ENCODE results near the gene RTN3.
"Not testable (repeated sequence)": the region's sequence is repeated elsewhere in the genome, so short reads cannot be mapped to it uniquely, and the experiment has no call there.

Gene RTN3

DNA sequence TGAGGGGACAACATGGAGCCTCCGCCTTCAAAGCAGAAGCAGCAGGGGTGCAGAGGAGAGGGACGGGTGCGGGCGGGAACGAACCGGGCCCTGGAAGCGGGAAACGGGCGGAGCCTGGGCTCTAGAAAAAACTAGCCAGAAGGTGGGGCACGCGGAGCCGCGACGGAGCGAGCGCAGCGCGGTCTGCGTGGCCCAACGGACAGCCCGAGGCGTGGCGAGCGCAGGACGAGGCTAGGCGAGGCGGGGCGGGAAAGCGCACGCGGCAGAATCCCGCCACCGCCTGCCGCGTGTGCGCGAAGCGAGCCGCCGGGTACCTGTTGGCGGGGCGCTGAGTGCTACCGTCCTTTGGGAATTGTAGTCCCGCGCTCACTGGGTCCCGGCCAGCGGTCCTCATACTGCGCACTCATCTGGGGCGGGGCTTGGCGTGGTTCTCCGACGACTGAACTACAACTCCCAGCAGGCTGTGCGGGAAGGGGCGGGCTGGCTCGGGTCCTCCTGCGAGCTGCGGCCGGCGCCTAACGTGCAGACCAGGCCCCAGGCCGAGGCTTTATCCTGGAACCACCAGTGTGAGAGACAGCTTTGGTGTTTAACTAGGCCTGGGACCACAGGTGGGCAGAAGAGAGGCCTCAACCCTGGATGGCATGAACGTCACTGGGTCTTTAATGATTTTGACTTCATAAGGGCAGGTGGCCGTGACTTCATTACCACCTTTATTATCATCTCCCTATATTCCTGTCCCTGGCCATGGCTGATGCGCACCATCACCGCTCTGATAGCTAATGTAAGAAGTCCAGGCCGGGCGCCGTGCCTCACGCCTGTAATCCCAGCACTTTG, 9.8 kb upstream of the RTN3 start, which contains the start of gene ATL3:
Gene ATL3 (minus strand): TSS at position 55 of the 834 bp plus-strand sequence. CDS start 41 bp downstream, at position 14.
- Mint-ChIP-seq H3K27ac (peak within 1 kb of the TSS; percentile 73), H3K4me1 (peaks cover 10 to 38% of the 10 kb centered on the region in 2 donors), H3K4me3 (peak within 1 kb of the TSS; percentile 83 to 85), H3K27me3 (no peaks in the 10 kb centered on the region), H3K36me3 (peaks cover 0 to 15% of the 10 kb centered on the region in 2 donors), H3K9me3 (no peaks in the 10 kb centered on the region)
- peak; percentile 96 for ATAC-seq (replicated peaks)
- peak; percentile 94 for DNase-seq

DNA sequence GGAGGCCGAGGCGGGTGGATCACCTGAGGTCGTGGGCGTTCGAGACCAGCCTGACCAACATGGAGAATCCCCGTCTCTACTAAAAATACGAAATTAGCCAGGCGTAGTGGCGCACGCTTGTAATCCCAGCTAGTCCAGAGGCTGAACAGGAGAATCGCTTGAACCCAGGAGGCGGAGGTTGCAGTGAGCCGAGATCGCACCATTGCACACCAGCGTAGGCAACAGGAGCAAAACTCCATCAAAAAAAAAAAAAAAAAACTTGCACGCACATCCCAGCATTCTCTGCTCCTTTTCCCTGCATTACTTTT, 9.2 kb upstream of the RTN3 start:
- DNase-seq (no peak), ATAC-seq (replicated peaks) (no peak)
- H3K4me3 Mint-ChIP-seq: peak overlapping the region in 1 of 2 donors; percentile 54
- H3K27me3 Mint-ChIP-seq: no peaks in the 10 kb centered on the region
- peaks cover 0 to 15% of the 10 kb centered on the region in 2 donors for H3K36me3 Mint-ChIP-seq
- peaks cover 10 to 38% of the 10 kb centered on the region in 2 donors for H3K4me1 Mint-ChIP-seq
- no peaks in the 10 kb centered on the region for H3K9me3 Mint-ChIP-seq
- H3K27ac Mint-ChIP-seq: peak overlapping the region; percentile 93

DNA sequence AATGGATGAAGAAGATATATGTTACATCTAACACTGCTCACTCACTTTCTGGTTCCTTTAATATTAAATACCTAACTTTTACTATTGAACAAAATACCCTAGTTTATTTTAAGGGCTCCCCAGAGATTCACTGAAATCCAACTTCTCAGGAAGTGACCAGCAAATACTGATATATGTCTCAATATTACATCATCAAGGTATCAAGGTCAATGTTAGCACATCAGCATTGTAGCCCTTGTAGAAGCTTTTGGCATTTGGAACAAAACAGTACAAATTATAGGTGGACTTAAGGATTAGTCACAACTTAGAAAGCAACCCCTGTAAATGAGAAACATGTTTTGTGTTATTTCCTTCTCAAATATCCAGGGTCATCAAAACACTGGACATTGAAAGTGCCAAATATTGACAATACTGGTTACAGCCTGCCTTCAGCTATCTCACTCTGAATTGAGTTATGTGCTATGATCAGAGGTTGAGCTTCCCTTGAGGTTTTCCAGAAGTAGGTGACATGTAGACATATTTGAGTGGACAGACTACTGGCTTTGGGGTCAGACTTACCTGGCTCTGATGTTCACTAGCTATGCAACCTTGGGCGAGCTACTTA, 8.3 kb upstream of the RTN3 start:
- no peak overlapping the region for H3K4me3 Mint-ChIP-seq
- H3K4me1 Mint-ChIP-seq: peaks cover 4 to 30% of the 10 kb centered on the region in 2 donors
- H3K27ac Mint-ChIP-seq: no peak overlapping the region
- H3K27me3 Mint-ChIP-seq: no peaks in the 10 kb centered on the region
- H3K9me3 Mint-ChIP-seq: no peaks in the 10 kb centered on the region
- peaks cover 0 to 12% of the 10 kb centered on the region in 2 donors for H3K36me3 Mint-ChIP-seq
- ATAC-seq (replicated peaks): no peak
- DNase-seq: no peak

DNA sequence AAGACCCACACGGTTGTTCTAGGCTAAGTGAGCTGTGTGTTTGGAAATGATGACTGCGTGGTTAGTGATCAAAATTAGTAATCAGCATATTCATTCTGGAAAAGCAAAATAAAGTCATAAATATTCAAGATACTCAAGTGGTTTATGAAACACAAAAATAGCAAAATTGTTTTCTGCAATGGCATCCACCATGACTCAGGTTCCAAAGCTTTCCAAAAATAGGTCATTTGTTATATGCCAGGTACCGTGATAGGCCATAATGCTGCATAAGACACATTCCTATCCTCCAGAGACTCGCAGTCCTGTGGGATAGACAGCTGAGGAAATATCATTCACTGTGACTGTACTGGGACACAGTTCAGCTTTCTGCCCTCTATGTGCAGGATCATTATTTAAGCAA, 7.7 kb upstream of the RTN3 start:
- Mint-ChIP-seq H3K36me3 (peaks cover 0 to 12% of the 10 kb centered on the region in 2 donors), H3K27ac (no peak overlapping the region), H3K27me3 (no peaks in the 10 kb centered on the region), H3K4me1 (peaks cover 4 to 28% of the 10 kb centered on the region in 2 donors), H3K9me3 (no peaks in the 10 kb centered on the region), H3K4me3 (no peak overlapping the region)
- DNase-seq (no peak), ATAC-seq (replicated peaks) (no peak)

DNA sequence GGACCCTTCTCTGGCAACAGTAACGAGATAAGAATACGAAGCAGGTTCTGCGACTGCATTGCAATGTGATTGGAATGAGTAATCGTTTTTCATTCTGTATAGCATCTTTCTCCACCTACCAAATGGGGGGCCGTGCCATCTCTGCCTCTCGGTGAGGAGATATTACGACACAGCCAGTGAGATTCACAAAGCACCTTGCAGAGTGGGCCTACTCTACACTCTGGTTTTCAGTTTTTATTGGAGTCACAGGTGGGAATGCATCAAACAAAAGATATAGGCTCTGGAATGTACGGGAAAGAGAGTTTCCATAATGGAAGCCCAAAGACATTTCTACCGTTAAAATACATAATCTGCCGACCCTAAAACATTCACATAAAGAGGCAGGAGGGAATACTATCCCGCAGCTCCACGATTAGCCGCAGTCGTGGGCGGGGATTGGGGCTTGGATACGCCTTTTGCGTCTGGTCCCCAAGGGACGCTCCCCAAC, 423 bp upstream of the RTN3 start:
- Mint-ChIP-seq H3K4me1 (peaks cover 14 to 27% of the 10 kb centered on the region in 2 donors), H3K4me3 (peak overlapping the region; percentile 85 to 87), H3K27ac (peak overlapping the region; percentile 89), H3K36me3 (peaks cover 0 to 1% of the 10 kb centered on the region in 2 donors), H3K9me3 (no peaks in the 10 kb centered on the region), H3K27me3 (no peaks in the 10 kb centered on the region)
- DNase-seq (no peak), ATAC-seq (replicated peaks) (peak in 1 of 2 donors; percentile 15)

DNA sequence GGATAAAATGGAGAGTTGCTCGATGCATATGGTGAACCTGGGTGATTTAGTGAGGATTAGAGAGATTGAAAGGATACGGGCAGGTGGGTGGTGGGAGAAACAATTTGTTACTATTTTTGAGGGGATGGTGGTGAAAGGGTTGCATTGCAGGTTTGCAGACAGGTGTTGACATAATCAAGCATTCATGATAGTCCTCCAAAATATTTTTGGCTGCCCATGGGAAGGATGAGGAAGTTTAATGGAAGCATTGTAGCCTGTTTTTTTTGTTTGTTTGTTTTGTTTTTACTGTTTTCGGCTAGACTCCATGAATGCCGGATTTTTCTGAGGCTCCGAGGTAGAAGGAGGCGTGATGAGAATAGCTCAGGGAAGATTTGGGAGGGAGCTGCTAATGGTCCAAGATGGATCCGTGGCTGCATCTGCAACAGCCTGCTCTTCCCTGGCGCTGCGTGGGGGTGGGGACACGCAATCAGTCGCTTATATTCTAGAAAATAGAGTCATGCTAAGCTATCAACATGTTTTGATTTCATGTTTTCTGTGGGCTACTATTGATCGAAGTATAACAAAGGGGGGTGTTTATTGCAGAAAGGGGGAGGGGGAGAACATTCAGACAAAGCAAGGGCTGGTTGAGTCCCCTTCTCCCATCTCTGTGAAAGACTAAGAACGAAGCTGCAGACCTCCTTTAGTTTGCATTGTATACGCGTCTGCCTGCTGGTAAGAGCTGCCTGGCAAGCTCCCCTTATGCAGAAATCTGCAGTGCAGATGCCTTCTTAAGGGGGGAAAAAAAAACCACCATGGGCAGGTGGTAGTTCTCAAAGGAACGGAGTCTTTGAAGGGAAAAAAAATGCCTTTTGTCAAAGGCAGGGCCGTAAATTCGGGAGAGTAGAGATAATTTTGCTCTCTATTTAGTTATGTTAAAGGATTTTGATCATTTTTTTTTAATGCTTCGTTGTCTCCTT, 1.0 kb downstream of the RTN3 start:
- H3K27ac Mint-ChIP-seq: peak overlapping the region; percentile 89
- peaks cover 14 to 27% of the 10 kb centered on the region in 2 donors for H3K4me1 Mint-ChIP-seq
- peak overlapping the region; percentile 85 to 87 for H3K4me3 Mint-ChIP-seq
- H3K9me3 Mint-ChIP-seq: no peaks in the 10 kb centered on the region
- DNase-seq: no peak
- no peaks in the 10 kb centered on the region for H3K27me3 Mint-ChIP-seq
- ATAC-seq (replicated peaks): peak; percentile 26 to 30
- H3K36me3 Mint-ChIP-seq: peaks cover 0 to 1% of the 10 kb centered on the region in 2 donors

DNA sequence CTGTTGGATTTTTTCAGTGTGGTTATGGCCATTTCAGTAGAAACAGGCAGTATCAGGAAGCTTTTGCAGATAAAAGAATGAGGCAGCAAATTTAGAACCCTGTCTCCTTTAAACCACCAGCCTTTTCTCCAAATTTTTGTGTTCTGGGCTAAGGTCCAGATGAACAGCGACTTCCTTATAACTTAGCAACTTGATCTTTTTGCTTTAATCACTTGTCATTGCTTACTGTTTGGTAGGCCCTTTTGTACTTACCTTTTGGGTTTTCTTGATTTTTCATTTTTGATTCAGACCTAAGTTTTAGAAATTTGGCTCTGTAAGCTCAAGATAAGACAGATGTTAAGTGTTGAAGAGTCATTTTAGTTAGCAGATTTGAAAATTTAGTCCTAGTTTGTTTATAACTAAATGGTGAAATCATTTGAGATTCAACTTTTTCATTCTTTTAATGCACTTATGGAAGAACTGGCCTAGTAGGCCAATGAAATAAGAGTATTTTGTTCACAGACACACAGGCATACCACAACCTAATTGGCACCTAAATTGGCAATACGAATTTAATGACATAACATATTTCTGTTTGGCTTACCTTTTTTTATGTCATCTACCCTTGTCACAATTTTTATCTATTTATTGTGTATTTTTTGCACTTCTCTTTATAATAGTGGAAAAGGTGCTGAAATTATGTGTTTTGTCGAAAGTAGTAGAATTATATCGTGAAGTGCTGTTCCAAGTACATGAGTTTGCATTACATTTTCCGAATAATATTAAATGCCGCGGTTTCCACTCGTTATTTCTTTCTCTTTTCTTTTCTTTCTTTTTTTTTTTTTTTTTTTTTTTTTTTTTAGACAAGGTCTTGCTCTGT, 2.1 kb downstream of the RTN3 start:
- Mint-ChIP-seq H3K27me3 (no peaks in the 10 kb centered on the region), H3K36me3 (peaks cover 0 to 1% of the 10 kb centered on the region in 2 donors), H3K4me1 (peaks cover 18 to 27% of the 10 kb centered on the region in 2 donors), H3K4me3 (peak overlapping the region; percentile 85 to 87), H3K27ac (no peak overlapping the region), H3K9me3 (no peaks in the 10 kb centered on the region)
- DNase-seq: no peak
- no peak for ATAC-seq (replicated peaks)

DNA sequence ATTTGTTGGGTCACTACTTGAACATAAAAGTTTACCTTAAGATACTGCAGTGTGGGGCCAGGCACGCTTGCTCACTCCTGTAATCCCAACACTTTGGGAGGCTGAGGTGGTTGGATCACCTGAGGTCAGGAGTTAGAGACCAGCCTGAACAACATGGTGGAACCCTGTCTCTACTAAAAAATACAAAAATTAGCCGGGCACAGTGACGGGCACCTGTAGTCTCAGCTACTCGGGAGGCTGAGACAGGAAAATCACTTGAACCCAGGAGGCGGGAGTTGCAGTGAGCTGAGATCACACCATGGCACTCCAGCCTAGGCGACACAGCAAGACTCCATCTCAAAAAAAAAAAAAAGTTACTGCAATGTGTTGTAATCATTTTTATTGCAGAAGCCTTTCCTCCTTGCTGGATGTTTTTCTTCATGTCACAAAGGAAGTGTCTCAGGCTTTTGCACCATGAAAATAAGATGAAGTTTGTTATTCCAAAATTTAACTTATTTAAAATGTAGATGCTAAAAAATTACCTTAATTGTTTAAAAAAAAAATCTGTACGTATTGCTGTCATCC, 3.9 kb downstream of the RTN3 start:
- not testable (repeated sequence) for H3K36me3 Mint-ChIP-seq; H3K4me3 Mint-ChIP-seq; H3K27me3 Mint-ChIP-seq; DNase-seq; H3K9me3 Mint-ChIP-seq; ATAC-seq (replicated peaks); H3K27ac Mint-ChIP-seq
- H3K4me1 Mint-ChIP-seq: peaks cover 20 to 27% of the 10 kb centered on the region in 2 donors

DNA sequence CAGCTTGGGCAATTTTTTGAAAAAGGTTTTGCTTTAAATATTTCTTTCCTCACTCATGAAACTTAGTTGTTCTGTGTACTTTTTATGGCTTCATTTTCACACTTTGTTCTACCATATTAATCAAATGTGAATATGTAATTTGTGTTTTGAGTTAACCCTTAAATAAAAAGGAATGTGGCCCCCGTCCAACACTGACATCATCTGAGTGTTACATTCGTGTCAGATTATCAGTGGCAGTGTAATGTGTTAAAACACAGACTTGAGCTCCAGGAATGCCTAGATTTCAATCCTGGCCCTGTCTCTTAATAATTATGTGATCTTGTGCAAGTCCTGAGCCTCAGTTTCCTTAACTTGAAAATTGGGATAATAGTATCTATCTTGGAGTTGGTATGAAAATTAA, 5.6 kb downstream of the RTN3 start:
- Mint-ChIP-seq H3K27me3 (no peaks in the 10 kb centered on the region), H3K27ac (no peak overlapping the region), H3K4me3 (no peak overlapping the region), H3K4me1 (peaks cover 14 to 16% of the 10 kb centered on the region in 2 donors), H3K36me3 (peaks cover 0 to 4% of the 10 kb centered on the region in 2 donors), H3K9me3 (no peaks in the 10 kb centered on the region)
- ATAC-seq (replicated peaks) (no peak), DNase-seq (no peak)

DNA sequence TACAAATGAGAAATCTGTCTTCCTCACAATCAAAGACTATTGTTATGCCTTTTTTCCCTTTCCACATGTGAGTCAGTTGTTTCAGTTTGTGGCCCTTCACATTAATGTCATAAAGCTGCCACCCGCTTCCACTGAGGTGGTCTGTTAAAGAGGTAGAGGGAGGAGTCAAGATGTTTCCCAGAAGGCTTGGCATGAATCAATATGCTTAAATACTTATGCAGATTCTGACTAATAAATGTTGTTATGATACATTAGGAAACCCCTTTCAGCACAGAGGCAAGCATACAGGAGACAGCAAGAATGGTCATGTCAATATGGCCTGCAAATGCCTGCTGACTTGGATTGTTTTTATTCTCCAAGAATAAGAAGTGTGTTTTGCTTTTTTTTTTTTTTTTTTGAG, 6.5 kb downstream of the RTN3 start:
- ATAC-seq (replicated peaks): peak; percentile 54 to 55
- no peak for DNase-seq
- no peaks in the 10 kb centered on the region for H3K9me3 Mint-ChIP-seq
- peaks cover 7% of the 10 kb centered on the region in 2 donors for H3K4me1 Mint-ChIP-seq
- H3K36me3 Mint-ChIP-seq: peaks cover 0 to 4% of the 10 kb centered on the region in 2 donors
- H3K4me3 Mint-ChIP-seq: no peak overlapping the region
- H3K27me3 Mint-ChIP-seq: no peaks in the 10 kb centered on the region
- H3K27ac Mint-ChIP-seq: no peak overlapping the region

DNA sequence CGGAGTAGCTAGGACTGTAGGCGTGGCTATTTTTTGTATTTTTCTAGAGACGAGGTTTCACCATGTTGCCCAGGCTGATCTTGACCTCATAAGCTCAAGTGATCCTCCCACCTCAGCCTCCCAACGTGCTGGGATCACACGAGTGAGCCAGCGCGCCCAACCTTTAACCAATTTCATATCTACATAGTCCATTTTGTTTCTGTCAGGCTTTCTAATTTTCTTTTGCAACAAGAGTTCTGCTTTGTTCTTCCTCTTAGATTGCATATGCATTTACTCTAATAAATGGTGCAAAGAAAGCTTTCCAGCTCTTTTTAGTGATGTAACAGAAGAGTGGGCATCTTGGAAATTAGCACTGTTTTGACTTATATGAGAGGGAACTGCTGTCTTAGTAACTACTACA, 13.3 kb downstream of the RTN3 start:
- H3K9me3 Mint-ChIP-seq: no peaks in the 10 kb centered on the region
- peaks cover 5 to 10% of the 10 kb centered on the region in 2 donors for H3K4me1 Mint-ChIP-seq
- H3K4me3 Mint-ChIP-seq: no peak overlapping the region
- ATAC-seq (replicated peaks) (no peak), DNase-seq (no peak)
- H3K36me3 Mint-ChIP-seq: peaks cover 3 to 11% of the 10 kb centered on the region in 2 donors
- no peaks in the 10 kb centered on the region for H3K27me3 Mint-ChIP-seq
- H3K27ac Mint-ChIP-seq: no peak overlapping the region

DNA sequence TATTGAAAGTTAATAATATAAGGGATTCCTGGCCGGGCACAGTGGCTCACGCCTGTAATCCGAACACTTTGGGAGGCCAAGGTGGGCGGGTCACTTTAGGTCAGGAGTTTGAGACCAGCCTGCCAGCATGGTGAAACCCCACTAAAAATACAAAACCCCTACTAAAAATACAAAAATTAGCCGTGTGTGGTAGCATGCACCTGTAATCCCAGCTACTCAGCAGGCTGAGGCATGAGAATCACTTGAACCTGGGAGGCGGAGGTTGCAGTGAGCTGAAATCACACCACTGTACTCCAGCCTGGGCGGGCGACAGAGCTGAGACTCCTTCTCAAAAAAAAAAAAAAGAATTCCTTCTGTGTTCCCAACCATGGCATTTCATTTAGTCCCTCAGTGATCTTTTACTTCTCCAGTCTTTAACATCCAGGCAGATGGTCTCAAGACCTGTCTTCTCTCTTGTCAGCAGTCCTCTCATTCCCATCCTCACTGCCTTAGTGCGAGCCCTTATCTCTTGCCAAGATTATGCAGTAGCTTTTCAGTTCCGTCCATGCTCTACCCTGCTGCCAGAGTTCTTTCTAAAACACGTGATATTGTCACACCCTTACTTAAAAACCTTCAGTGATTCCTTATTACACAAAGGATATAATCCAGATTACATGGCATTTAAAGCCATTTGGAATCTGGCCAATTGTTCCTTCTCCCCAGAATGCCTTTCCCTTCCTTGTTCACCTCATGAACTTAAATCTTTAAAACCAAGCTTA, 17.9 kb downstream of the RTN3 start:
- DNase-seq (no peak), ATAC-seq (replicated peaks) (no peak)
- Mint-ChIP-seq H3K27ac (no peak overlapping the region), H3K27me3 (no peaks in the 10 kb centered on the region), H3K36me3 (peaks cover 5 to 14% of the 10 kb centered on the region in 2 donors), H3K9me3 (no peaks in the 10 kb centered on the region), H3K4me3 (no peak overlapping the region), H3K4me1 (peaks cover 10 to 38% of the 10 kb centered on the region in 2 donors)
